WI38 (cell line): ENCODE data around the gene SCN9A.
A peak's percentile ranks its signal among the peaks of the same experiment; 100 is the strongest.

Experiments
- H3K4me3 ChIP-seq: 2 replicates; pipeline ENCODE4 v1.5.1; 2011; ENCODE audit warnings: low read depth, mild to moderate bottlenecking, control low read depth, low read length
- TF ChIP-seq, protein P1 (sequence below): IDR thresholded peaks from 2 replicates; pipeline ENCODE4 v1.5.1; 2012; ENCODE audit warnings: low read depth, mild to moderate bottlenecking, control low read depth, low read length

SCN9A gene

DNA sequence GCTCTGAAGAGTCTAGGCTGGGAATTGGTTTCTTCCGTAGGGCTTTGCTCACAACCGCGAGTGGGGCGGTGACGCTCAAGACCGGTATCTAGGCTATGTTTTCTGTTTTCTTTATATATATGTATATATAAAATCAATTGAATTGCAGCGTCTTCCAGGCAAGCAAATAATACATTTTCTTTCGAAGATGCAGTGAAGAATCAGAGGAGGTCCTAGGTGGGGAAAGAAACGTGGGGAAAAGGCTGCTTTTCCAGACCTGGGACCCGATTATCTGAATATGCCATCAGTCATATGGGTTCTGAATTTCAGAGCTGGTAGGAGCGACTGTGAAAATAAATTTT, 714 bp upstream of the SCN9A start:
- H3K4me3 ChIP-seq: peak overlapping the region; percentile 77
- TF ChIP-seq, protein P1, sequence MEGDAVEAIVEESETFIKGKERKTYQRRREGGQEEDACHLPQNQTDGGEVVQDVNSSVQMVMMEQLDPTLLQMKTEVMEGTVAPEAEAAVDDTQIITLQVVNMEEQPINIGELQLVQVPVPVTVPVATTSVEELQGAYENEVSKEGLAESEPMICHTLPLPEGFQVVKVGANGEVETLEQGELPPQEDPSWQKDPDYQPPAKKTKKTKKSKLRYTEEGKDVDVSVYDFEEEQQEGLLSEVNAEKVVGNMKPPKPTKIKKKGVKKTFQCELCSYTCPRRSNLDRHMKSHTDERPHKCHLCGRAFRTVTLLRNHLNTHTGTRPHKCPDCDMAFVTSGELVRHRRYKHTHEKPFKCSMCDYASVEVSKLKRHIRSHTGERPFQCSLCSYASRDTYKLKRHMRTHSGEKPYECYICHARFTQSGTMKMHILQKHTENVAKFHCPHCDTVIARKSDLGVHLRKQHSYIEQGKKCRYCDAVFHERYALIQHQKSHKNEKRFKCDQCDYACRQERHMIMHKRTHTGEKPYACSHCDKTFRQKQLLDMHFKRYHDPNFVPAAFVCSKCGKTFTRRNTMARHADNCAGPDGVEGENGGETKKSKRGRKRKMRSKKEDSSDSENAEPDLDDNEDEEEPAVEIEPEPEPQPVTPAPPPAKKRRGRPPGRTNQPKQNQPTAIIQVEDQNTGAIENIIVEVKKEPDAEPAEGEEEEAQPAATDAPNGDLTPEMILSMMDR: no peak

DNA sequence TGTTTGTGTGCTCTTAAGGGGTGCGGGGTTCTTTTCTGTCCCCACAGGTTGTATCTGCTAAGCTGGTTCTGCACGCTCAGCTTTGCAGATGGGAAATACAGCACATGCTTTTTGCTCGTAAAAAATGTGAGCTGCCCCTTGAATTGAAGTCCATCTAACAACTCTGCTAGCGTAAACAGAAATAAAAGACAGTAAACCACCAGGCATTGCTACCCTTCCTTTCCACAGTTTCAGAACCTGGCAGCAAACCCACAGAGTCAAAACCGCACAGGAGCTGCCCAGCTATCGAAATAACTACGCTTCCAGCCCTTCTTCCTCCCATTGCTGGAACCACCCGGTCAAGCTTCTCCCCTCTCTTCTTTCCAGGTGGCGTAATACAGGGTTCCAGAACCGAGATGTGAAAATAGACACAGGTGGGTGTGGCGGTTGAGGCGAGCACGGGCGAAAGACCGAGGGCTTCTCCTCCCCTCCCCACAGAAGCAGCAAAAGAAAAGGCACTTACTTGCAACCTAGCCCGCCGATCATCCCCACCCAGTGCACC, 479 bp downstream of the SCN9A start:
- peak overlapping the region; percentile 77 for H3K4me3 ChIP-seq
- TF ChIP-seq, protein P1: no peak

DNA sequence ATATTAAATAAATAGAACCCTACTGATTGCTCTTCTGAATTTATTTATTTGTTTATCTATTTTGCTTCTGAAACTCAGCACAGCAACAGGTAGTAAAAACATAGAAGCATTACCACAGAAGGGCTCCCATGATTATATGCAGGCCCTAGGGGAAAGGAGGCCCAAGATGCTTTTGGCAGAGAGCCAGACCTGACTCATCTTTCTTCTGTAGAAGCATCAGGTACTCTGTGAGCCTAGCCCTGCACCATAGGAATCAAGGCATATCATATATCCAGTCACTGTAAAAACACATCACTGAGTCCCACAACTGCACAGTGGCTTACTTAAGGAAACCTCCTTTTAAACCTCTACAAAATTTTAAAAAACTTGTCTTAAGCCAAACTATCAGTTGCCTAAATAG, 1.8 kb downstream of the SCN9A start:
- peak overlapping the region; percentile 77 for H3K4me3 ChIP-seq
- TF ChIP-seq, protein P1: no peak

DNA sequence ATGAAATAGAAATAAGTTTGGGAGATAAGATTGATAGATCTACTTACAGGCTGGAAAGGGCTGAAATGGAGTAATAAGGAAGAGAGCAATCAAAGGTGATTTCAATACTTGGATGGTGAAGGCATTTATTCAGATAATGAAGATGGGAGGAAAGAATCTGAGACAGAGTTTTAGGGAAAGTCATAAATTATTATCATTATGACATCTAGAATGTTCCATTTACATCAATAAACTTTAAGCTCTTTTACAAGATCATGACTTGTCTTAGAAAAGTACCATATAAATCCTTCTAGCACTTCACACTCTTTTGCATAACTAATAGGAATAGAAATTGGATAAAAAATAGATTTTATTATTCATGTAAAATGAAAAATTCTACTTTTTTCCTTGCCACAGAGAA, 2.2 kb downstream of the SCN9A start:
- H3K4me3 ChIP-seq: peak overlapping the region; percentile 77
- TF ChIP-seq, protein P1: no peak

DNA sequence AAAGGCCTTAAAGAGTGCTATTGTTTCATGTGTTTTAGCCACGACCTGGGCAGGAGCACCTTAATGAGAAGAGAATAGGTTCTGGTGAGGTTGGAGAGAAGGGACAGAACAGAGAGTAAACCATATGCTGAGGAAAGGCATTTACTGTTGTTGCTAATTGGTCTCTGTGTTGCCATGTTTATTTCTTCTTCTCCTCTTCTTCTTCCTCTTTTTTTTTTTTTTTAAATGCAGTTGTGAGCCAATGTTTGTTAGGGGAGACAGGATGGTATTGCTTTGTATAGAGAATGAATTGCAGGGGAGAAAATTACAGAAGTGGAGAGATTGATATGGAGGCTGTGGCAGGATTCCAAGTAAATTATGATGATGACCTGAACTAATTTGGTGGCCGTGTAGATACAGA, 2.6 kb downstream of the SCN9A start:
- H3K4me3 ChIP-seq: peak overlapping the region; percentile 3; the same call in 1 of the 2 replicates
- TF ChIP-seq, protein P1: no peak

DNA sequence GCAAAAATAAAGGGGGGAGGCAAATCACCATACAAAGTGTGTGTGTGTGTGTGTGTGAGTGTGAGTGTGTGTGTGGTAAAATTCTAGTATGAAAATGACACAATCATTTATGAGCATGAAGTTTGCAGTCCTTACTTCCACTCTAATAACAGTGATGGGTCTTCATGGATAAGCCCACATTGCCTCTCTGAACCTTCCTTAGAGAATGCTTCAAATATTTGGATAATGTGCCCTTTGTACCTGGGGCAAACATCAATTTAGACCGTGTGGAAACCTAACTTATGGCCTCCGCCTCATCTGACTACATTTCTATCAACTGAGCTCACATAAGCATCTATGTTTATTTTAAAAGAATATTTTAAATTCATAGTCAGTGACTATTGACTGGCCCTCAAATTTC, 3.7 kb downstream of the SCN9A start:
- TF ChIP-seq, protein P1: no peak
- no peak overlapping the region for H3K4me3 ChIP-seq

DNA sequence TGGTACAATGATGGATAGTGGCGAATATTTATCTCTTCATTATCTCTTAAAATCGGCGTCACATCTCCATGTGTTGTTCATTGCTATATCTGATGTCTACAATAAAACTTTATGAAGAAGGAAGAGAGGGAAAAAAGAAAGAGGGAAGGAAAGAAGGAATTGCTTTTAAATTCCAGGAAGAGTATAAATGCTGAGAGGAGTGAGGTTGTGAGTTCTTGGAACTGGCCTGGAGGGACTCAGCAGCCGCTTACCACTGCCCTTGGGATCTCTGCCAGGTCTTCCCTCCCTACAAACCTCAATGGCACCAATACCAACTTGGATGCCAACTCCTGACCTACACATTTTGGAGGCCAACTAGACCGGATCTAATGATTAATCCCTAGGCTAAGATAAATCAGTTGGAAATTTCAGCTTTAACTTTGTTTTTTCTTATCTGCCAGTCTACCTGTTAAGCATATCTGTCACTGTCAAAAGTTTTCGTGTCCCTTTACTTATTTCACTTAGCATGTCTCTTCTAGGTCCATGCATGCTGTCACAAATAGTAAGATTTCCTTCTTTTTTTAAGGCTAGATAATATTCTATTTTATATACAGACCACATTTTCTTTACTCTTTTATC, 9.8 kb downstream of the SCN9A start:
- TF ChIP-seq, protein P1: no peak
- no peak overlapping the region for H3K4me3 ChIP-seq
